Ishikawa (cell line): ENCODE data around the gene ATG7.

Experiments used
- CEBPB ChIP-seq: IDR thresholded peaks from 2 replicates; pipeline ENCODE4 v1.6.1; 2012
- CREB1 ChIP-seq: IDR thresholded peaks from 2 replicates; pipeline ENCODE4 v1.6.1; 2012; ENCODE audit warnings: low read depth
- EGR1 ChIP-seq: IDR thresholded peaks from 2 replicates; pipeline ENCODE4 v1.6.1; 2012
- EP300 ChIP-seq: IDR thresholded peaks from 2 replicates; pipeline ENCODE4 v1.6.1; 2012; ENCODE audit warnings: borderline replicate concordance
- FOXM1 ChIP-seq: IDR thresholded peaks from 2 replicates; pipeline ENCODE4 v1.6.1; 2012; ENCODE audit warnings: low read depth, borderline replicate concordance
- NFIC ChIP-seq: IDR thresholded peaks from 2 replicates; pipeline ENCODE4 v1.6.1; 2012
- RAD21 ChIP-seq: IDR thresholded peaks from 2 replicates; pipeline ENCODE4 v1.6.1; 2012; ENCODE audit warnings: low read depth
- TAF1 ChIP-seq: IDR thresholded peaks from 2 replicates; pipeline ENCODE4 v1.6.1; 2012; ENCODE audit warnings: low read depth, mild to moderate bottlenecking
- TCF12 ChIP-seq: IDR thresholded peaks from 2 replicates; pipeline ENCODE4 v1.6.1; 2012; ENCODE audit warnings: low read depth
- TEAD4 ChIP-seq: IDR thresholded peaks from 2 replicates; pipeline ENCODE4 v1.6.1; 2012
- USF1 ChIP-seq: IDR thresholded peaks from 2 replicates; pipeline ENCODE4 v1.6.1; 2012
- YY1 ChIP-seq: IDR thresholded peaks from 2 replicates; pipeline ENCODE4 v1.6.1; 2012; ENCODE audit warnings: low read depth
- ZBTB7A ChIP-seq: IDR thresholded peaks from 2 replicates; pipeline ENCODE4 v1.6.1; 2012; ENCODE audit warnings: low read depth
- TF ChIP-seq, protein P1 (sequence below): IDR thresholded peaks from 2 replicates; pipeline ENCODE4 v1.6.1; 2012; ENCODE audit warnings: low read depth, mild to moderate bottlenecking
- TF ChIP-seq, protein P2 (sequence below): IDR thresholded peaks from 2 replicates; pipeline ENCODE4 v1.6.1; 2012

The ATG7 gene

GRCh38 chr3:11438646-11439045, 166.4 kb downstream of the ATG7 start:
- TF ChIP-seq ZBTB7A (no peak), CEBPB (no peak), RAD21 (no peak), NFIC (no peak), EP300 (no peak), EGR1 (no peak), USF1 (no peak), YY1 (no peak), TEAD4 (no peak), CREB1 (no peak), TCF12 (no peak), TAF1 (no peak), FOXM1 (no peak)
- TF ChIP-seq, protein P1, sequence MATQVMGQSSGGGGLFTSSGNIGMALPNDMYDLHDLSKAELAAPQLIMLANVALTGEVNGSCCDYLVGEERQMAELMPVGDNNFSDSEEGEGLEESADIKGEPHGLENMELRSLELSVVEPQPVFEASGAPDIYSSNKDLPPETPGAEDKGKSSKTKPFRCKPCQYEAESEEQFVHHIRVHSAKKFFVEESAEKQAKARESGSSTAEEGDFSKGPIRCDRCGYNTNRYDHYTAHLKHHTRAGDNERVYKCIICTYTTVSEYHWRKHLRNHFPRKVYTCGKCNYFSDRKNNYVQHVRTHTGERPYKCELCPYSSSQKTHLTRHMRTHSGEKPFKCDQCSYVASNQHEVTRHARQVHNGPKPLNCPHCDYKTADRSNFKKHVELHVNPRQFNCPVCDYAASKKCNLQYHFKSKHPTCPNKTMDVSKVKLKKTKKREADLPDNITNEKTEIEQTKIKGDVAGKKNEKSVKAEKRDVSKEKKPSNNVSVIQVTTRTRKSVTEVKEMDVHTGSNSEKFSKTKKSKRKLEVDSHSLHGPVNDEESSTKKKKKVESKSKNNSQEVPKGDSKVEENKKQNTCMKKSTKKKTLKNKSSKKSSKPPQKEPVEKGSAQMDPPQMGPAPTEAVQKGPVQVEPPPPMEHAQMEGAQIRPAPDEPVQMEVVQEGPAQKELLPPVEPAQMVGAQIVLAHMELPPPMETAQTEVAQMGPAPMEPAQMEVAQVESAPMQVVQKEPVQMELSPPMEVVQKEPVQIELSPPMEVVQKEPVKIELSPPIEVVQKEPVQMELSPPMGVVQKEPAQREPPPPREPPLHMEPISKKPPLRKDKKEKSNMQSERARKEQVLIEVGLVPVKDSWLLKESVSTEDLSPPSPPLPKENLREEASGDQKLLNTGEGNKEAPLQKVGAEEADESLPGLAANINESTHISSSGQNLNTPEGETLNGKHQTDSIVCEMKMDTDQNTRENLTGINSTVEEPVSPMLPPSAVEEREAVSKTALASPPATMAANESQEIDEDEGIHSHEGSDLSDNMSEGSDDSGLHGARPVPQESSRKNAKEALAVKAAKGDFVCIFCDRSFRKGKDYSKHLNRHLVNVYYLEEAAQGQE, result no peak
- TF ChIP-seq, protein P2, sequence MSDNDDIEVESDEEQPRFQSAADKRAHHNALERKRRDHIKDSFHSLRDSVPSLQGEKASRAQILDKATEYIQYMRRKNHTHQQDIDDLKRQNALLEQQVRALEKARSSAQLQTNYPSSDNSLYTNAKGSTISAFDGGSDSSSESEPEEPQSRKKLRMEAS, result no peak

GRCh38 chr3:11444404-11444803, 172.2 kb downstream of the ATG7 start:
- no peak for TF ChIP-seq USF1
- TF ChIP-seq ZBTB7A, result no peak
- TF ChIP-seq EGR1, result no peak
- TF ChIP-seq, protein P2, result no peak
- TF ChIP-seq CREB1, result no peak
- TF ChIP-seq, protein P1, result no peak
- TF ChIP-seq TEAD4, result no peak
- TF ChIP-seq RAD21, result no peak
- no peak for TF ChIP-seq FOXM1
- TF ChIP-seq TAF1, result no peak
- no peak for TF ChIP-seq EP300
- no peak for TF ChIP-seq NFIC
- no peak for TF ChIP-seq YY1
- no peak for TF ChIP-seq CEBPB
- no peak for TF ChIP-seq TCF12

DNA sequence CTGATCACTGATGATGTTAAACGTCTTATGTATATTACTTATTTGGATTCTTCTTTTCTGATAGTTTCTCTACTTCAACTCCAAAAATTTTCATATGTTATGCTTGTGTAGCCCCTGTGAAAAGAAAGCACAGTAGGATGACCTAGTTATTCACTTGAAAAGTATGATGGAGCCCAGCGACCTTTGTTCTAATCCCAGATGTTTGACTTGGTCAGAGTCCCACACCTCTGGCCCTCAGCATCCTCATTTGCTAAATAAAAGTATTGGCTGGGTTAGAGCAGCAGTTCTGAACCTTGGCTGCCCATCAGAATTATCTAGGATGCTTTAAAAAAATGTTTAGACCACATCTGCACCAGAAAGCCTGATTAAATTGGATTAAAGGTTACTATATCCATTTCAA, 173.7 kb downstream of the ATG7 start:
- TF ChIP-seq CREB1, result no peak

GRCh38 chr3:11447584-11448200, 175.5 kb downstream of the ATG7 start:
- no peak for TF ChIP-seq TCF12
- no peak for TF ChIP-seq RAD21
- no peak for TF ChIP-seq CEBPB
- no peak for TF ChIP-seq EP300
- TF ChIP-seq USF1, result peak; percentile 70

DNA sequence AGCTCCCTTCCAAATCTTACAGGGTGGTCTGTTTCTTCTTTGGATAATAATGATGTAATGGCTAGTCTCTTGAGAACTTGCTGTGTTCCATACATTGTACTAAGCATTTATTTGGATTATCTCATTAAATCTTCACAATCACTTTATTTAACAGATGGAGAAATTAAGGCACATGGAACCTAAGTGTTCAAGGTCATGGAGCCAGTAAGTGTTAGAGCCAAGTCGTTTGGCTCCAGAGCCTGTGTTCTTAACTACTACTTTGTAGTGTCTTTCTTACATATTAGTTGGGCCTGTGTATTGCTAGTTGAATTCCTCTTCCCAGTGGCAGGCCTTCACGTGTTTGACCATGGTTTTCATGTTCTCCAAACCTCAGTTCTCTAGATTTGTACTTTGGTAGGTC, 177.8 kb downstream of the ATG7 start:
- TF ChIP-seq TCF12 (no peak), EGR1 (no peak), ZBTB7A (no peak)

DNA sequence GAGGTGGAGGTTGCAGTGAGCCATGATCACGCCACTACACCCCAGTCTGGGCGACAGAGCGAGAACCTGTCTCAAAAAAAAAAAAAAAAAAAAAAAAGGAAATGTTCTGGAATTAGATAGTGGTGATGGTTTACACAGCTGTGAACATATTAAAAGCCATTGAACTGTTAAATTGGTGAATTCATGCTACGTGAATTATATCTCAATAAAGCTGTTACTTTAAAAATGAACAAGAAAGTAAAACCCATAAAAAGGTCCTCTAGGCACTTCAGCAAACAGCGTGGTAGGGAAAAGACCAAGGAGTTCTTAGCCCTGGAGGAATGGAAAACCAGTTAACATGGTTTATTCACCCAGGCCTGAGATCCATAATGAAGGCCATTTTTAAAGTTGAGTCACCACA, 180.1 kb downstream of the ATG7 start:
- TF ChIP-seq TCF12 (no peak), RAD21 (no peak), CREB1 (no peak), ZBTB7A (no peak), FOXM1 (no peak), NFIC (no peak), CEBPB (no peak), EP300 (no peak), EGR1 (no peak), YY1 (no peak), USF1 (no peak), TAF1 (no peak), TEAD4 (no peak)
- TF ChIP-seq, protein P1, result no peak
- TF ChIP-seq, protein P2, result no peak
